MM.1S (cell line): ENCODE measurements around the gene PACC1.

ENCODE experiments used
- EZH2 ChIP-seq: fragments of 300-600 bp; sonication (generic); optimal IDR thresholded peaks from 2 replicates; pipeline ENCODE3; 2017; ENCODE audit warnings: low read depth, mild to moderate bottlenecking, antibody characterized with exemption, low read length, mixed read lengths
- TF ChIP-seq, protein P1 (sequence below): fragments of 300-600 bp; sonication (generic); IDR thresholded peaks from 2 replicates; pipeline ENCODE4 v1.5.1; 2016; ENCODE audit warnings: antibody characterized with exemption, low read length, mixed read lengths

DNA sequence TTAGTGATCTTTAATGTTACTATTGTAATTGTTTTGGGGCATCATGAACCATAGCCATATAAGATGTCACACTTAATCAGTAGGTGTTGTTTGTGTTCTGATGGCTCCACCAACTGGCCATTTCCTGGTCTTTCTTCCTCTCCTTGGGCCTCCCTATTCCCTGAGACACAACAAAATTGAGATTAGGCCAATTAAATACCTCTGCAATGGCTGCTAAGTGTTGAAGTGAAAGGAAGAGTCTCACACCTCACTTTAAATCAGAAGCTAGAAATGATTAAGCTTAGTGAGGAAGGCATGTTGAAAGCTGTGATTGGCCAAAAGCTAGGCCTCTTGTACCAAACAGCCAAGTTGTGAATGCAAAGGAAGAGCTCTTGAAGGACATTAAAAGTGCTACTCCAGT lies 98.8 kb downstream of the PACC1 start:
- TF ChIP-seq, protein P1, sequence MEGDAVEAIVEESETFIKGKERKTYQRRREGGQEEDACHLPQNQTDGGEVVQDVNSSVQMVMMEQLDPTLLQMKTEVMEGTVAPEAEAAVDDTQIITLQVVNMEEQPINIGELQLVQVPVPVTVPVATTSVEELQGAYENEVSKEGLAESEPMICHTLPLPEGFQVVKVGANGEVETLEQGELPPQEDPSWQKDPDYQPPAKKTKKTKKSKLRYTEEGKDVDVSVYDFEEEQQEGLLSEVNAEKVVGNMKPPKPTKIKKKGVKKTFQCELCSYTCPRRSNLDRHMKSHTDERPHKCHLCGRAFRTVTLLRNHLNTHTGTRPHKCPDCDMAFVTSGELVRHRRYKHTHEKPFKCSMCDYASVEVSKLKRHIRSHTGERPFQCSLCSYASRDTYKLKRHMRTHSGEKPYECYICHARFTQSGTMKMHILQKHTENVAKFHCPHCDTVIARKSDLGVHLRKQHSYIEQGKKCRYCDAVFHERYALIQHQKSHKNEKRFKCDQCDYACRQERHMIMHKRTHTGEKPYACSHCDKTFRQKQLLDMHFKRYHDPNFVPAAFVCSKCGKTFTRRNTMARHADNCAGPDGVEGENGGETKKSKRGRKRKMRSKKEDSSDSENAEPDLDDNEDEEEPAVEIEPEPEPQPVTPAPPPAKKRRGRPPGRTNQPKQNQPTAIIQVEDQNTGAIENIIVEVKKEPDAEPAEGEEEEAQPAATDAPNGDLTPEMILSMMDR = peak; percentile 37
- no peak for TF ChIP-seq EZH2
